GM18508 (cell line): Measurements from ENCODE around the gene FAM187B.
"Not testable (repeated sequence)": the region's sequence is repeated elsewhere in the genome, so short reads cannot be mapped to it uniquely, and the experiment has no call there.

Experiments
- ATAC-seq: cut with Tn5 transposase; IDR thresholded peaks from one replicate; pipeline ENCODE4 v1.9.1; 2021; ENCODE audit warnings: moderate number of reproducible peaks; ENCODE audit not compliant: insufficient read depth, unreplicated experiment

FAM187B gene

DNA sequence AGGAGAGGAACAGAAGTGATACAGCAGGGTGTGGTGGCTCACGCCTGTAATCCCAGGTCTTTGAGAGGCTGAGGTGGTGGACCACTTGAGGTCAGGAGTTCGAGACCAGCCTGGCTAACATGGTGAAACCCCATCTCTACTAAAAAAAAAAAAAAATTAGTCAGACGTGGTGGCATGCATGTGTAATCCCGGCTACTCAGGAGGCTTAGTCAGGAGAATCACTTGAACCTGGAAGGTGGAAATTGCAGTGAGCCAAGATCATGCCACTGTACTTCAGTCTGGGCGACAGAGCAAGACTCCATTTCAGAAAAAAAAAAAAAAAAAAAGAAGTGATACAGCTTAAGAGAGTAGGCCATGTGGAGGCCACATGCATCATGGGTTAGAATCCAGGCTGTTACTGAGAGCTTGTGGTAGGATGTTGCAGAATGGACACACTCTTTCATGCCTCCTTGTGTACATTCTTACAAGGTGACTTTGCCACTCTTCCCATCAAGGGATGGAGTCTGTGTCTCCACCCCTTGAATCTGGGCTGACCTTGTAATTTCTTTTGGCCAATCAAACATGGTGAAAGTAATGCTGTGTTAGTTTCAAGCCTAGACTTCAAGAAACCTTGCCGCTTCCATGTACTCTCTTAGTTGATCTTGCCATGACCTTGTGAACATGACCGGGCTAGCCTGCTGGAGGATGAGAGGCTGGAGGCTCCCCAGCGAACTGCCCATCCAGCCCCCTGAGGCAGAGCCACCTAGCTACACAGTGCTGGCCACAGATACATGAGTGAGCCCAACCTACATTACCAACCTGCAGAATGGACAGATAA, 12.3 kb downstream of the FAM187B start:
- no peak for ATAC-seq

DNA sequence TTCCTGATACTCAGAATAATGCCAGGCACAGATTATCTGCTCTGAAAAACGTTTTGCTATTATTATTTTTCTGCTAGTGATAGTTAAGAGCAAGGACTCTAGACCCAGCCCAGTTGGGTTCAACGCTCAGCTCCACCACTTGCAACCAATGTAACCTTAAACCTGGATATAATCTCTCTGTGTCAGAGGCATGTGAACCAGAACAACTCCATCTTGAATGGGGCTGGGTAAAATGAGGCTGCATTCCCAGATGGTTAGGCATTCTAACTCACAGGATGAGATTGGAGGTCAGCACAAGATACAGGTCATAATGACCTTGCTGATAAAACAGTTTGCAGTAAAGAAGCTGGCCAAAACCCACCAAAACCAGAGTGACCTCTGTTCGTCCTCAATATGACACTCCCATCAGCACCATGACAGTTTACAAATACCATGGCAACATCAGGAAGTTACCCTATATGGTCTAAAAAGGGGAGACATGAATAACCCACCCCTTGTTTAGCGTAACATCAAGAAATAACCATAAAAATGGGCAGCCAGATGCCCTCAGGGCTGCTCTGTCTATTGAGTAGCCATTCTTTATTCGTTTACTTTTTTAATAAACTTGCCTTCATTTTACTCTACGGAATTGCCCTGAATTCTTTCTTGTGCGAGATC, 13.6 kb downstream of the FAM187B start:
- no peak for ATAC-seq

DNA sequence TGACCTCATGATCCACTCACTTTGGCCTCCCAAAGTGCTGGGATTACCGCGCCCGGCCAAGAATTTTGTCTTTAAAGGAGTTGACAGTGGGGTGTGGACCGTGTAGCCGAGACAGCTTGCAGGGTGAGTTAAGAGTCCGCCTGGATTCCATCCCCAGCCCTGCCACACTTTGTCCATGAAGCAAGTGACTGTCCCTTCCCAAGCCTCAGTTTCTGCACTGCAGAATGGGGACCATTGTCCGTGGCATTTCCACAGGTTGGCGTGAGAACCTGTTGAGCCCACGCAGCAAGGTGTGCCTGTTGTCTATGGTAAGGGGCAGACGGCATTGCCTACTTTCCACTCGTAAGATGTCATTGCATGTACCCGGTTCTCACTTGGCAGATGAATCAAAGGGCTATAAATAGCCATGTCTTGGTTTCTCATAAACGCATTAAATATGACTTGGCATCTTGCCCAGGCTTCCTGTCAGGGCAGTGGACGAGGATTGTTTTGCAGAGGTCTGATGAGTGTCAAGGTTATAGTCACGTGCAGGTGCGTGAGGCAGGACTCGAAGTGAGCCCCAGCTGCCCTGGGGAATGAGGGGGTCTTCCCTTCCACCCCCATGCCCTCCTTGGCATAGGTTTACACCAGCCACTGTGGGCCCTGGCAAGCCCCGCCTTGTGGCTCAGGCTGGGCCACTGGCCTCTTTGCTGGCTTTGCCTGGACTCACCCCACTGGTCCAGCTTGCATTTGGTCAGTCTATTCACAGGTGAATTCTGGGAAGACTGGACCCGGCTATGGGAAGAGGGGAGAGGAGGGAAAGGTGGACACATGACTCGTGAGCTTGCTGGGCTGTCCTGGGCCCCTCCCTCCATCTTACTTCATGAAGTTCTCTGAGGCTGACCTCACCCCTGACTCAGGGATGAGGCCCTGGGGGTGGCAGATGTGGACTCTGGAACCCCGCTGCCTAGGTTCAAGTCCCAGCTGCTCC, 14.6 kb downstream of the FAM187B start:
- peak; percentile 51 for ATAC-seq

DNA sequence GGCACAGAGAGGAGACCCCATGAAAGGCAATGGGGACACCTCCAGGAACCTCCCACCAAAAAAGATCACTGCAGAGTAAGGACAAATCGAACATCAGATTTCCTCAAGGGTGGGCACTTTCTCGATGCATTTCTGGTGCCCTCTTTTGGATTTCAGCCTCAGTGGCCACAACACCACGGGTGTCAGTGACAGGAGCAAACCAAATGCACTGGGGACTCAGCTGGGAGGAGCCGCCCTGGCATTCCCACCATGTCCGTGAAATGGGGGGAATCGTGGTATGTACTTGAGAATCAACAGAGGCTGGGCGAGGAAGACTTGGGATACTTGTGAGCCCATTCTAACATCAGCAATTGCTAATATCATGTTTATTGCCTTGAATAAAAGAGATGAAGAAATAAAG, 16.3 kb downstream of the FAM187B start:
- no peak for ATAC-seq

DNA sequence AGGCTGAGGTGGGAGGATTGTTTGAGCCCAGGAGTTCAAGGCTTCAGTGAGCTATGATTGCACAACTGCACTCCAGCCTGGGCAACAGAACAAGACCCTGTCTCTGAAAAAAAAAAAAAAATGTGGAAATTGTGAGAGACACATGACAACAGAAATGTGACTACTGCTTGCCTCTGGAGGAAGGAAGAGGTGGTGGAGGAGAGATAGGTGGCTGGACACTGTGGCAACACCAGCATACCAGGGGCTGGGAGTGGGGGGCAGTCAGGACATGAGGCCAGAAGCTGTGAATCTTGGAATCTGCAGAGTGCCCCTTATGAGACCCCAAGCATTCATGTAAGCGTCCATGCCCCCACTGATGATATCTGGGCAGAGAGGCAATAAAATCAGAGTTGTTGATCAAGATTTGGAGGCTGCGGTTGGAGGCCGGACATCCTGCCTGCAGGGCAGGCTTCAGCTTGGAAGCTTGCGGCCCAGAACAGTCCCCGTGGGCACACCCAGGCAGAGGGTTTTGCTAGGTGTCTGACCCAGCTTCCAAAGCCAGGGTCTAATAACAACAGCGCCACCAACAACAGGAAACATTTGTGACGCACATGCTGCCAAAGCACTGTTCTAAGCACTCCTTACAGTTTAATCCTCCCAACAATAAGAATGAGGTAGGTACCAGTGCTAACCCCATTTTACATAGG, 16.9 kb downstream of the FAM187B start:
- ATAC-seq = no peak

DNA sequence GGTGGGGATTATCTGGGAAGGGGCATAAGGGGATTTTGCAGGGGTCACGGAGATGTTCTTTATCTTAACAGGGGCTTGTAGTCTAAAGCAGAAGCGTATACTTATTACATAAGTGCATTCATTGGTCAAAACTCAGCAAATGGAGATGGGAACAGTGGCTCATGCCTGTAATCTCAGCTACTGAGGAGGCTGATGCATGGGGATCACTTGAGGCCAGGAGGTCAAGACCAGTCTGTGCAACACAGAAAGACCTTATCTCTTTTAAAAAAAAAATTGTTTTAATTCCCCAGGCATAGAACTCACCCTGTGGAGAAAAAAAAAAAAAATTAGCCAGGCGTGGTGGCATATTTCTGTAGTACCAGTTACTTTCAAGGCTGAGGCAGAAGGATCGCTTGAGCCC, 18.9 kb downstream of the FAM187B start:
- no peak for ATAC-seq

DNA sequence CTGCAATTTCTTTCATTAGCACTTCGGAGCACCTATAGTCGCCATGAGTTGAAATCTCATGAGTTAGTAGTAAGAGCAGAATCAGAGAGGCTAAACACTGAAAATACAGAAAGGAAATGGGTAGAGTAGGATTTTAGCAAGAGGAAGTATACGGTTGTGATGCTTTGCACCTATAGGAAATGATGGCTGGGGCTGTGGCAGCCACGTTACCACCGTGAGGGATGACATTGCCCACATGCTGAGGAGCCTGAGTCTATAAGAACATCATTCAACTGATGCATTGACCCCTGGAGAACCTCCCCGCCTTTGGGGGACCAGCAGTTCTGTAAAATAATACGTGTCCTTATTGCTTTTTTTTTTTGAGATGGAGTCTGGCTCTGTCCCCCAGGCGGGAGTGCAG, 20.4 kb downstream of the FAM187B start:
- no peak for ATAC-seq

DNA sequence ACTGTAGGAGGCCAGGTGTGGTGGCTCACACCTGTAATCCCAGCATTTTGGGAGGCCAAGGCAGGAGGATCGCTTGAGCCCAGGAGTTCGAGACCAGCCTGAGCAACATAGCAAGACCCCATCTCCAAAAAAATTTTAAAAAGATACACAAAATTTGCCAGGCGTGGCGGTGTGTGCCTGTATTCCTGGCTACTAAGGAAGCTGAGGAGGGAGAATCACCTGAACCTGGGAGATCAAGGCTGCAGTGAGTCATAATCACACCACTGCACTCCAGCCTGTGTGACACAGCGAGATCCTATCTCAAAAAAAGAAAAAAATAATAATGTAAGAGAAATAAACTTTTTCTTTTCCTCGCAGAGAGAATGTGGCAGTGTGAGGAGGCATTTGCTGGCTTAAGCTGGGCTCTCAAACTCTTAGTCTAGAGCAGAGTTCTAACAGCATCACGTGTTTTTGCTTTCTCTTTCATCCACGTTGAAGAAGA, 21.1 kb downstream of the FAM187B start:
- no peak for ATAC-seq

DNA sequence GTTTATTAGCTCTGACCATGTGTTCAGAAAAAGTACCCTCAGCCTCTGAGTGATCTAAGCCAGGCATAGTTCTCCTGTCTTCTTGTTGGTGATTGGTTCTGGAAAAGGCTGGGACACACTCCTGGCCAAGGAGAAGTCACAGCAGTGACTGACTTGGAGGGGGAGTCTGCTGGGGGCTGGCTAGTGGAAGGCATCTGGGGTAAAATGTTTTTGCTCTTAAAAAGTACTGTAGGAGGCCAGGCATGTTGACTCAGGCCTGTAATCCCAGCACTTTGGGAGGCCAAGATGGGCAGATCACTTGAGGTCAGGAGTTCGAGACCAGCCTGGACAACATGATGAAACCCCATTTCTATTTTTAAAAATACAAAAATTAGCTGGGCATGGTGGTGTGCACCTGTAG, 21.7 kb downstream of the FAM187B start:
- no peak for ATAC-seq

DNA sequence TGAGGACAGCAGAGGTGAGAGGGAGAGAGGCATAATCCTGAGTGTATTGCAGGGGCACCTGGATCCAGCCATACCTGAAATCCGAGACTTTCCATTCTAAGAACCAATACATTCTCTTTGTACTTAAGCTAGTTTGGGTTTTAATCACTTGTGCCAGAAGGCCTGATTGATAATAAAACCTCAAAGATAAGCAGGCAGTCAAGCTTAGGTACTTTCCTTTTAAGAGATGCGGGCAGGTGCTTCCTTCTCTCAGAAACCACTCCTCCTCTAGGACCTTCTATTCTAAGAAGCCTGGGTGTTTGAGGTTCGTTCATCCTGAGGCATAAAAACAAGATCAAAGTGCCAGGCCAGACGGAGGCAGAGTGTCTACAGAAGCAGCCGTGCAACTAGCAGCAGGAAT, 22.2 kb downstream of the FAM187B start:
- no peak for ATAC-seq

DNA sequence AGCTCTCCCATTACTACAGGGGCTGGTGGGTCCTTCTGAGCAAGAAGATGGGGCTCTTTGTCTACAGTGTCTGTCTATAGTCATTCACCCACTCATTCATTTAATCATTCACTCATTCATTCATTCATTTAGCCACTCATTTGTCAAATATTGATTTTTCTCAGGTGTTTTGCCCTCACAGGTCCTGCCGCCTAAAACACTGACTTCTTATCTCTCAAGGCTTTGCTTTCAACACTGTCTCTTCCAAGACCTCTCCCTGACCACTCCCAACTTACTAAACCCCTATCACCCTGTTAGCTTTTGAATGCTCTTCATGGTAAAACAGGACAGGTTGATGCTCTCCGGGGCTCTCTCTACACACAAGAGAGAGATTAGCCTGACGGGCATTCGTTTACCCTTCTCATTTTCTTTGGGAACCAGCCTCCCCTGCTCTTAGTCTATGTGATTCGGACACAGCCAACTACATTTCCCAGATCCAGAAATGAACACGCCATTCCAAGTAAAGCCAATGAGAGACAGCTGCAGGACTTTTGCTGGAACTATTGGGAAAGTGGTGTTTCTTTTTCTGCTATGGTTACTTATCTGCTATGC, 22.7 kb downstream of the FAM187B start:
- no peak for ATAC-seq

DNA sequence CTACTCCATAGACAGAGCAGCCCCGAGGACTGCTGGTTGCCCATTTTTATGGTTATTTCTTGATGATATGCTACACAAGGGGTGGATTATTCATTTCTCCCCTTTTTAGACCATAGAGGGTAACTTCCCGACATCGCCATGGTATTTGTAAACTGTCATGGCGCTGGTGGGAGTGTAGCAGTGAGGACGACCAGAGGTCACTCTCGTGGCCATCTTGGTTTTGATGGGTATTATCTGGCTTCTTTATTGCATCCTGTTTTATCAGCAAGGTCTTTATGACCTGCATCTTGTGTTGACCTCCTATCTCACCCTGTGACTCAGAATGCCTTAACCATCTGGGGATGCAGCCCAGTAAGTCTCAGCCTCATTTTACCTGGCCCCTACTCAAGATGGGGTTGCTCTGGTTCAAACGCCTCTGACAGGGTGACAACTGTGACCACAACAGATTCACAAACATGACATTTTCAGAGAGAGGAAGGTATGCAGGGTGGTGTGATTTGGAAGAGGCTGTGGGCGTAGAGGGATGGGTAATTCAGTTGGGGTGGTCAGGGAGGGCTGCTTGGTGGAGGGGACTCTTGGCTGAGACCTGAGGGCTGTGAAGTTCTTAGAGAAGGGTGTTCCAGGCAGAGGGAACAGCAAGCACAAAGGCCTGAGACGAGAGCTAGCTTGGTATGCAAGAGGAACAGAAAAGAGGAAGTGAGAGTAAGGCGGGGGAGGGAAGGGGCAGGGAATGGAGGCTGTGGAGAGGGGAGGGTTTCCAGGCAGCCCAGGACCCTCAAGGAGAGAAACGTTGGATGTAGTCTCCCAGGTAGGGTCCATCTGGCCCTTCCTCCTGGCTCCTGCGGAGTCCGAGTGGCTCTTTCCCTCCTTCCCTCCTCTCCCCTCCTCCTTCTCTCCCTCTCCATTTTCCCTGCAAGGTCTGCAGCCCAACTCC, 23.5 kb downstream of the FAM187B start:
- ATAC-seq = no peak

DNA sequence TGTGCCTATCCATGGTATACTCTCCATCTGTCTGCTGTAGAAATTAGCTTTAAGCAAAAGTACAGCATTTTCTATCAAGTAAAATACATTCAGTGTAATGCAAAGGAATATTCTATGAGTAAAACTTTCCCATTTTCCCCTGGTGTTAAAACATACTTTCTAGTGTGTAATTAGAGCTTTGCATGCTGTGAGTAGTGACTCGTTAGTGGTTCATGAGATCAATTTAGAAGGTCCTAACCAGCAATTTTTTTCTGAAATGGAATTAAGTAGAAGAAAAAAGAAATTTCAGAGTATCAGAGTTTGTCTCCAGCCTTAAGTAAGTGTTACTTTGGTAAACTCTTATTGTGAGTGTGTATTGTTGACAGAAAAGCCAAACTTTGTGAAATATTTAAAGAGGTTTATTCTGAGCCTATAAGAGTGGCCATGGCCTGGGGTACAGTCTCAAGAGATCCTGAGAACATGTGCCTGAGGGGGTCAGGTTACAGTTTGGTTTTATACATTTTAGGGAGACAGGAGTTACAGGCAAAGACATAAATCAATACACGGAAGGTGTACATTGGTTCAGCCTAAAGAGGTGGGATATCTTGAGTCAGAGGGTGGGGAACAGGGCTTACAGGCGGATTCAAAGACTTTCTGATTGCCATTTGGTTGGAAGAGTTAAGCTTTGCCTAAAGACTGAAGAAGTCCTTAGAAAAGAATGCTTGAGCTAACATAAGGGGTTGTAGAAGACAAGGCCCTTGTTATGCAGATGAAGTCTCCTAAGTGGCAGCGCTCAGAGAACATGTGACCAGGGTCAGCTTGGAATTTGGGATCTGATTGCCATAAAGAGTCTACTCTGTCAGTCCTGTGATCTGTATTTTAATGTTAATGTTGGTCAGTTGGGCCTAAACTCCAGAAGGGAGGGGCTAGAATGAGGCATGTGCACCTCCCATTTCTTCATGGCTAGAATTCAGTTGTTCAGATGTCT, 25.5 kb downstream of the FAM187B start:
- no peak for ATAC-seq

DNA sequence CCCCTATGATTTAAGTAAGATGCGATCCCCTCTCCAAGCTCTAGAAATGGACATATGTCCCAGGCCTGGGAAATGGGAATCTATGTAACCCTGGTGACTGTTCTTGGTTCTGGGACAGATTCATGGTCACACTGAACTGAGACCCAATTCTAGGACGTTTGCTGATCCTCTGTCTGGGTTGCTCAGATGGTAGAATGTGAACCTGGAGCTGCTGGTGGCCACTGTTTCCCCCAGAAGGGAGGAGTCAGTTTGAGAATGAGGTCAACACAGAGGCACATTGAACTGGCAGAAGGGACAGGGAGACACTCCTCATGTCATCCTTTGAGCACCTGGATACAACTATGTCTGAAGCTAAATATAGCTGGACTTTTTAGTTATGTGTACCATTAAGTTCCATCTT, 29.1 kb downstream of the FAM187B start:
- ATAC-seq = no peak

DNA sequence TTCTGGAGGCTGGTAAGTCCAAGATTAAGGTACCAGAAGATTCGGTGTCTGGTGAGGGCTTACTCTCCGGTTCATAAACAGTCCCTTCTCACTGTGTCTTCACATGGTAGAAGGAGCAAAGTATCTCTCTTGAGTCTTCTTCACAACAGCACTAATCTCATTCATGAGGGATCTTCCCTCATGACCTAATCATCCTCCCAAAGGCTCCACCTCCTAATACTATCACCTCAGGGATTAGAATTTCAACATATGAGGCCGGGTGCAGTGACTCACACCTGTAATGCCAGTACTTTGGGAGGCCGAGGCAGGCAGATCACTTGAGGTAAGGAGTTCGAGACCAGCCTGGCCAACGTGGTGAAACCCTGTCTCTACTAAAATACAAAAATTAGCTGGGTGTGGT, 31.7 kb downstream of the FAM187B start:
- not testable (repeated sequence) for ATAC-seq

DNA sequence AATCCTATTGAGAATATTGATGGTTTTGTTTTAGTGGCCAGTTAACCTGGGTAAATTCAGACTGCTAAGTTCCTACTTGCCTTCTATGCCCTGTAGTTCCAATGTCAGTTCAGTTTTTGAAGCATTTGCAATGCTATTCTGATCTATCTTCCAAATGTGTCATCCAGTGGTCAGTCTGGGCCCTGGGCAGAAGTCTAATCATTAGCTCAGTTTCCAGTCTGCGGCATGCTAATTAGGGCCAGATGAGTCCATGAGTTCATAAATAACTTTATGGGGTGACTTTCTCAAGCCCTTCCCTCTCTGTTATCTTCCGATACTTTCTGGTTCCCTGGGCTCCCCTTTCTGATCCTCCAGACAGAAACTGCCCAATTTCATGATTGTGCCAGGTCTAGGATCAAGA, 32.7 kb downstream of the FAM187B start:
- no peak for ATAC-seq
